GM12878 (cell line): ENCODE results near the gene SCMH1.

ENCODE experiments used
- ATF7 ChIP-seq: fragments of 450-650 bp; IDR thresholded peaks from 2 replicates; pipeline ENCODE4 v1.6.1; 2016; ENCODE audit warnings: low read depth, mild to moderate bottlenecking
- EGR1 ChIP-seq, 2 experiments: IDR thresholded peaks; 1 replicate in 1 of 2; 2 replicates in 1 of 2; pipeline ENCODE4 v1.6.1; 2011 to 2012; ENCODE audit warnings: low read depth in 2 of 2, low read length in 2 of 2, borderline replicate concordance in 1 of 2, mild to moderate bottlenecking in 1 of 2, moderate library complexity in 1 of 2
- RAD51 ChIP-seq: fragments of 450-650 bp; IDR thresholded peaks from 2 replicates; pipeline ENCODE4 v1.6.1; 2016; ENCODE audit warnings: moderate library complexity, mild to moderate bottlenecking, inconsistent platforms
- TCF12 ChIP-seq: IDR thresholded peaks from 2 replicates; pipeline ENCODE4 v1.6.1; 2011; ENCODE audit warnings: low read depth, mild to moderate bottlenecking, low read length
- TF ChIP-seq, protein P1 (sequence below), 3 experiments: IDR thresholded peaks in 2 of 3; conservative IDR thresholded peaks in 1 of 3; 2 replicates each; pipeline ENCODE4 v1.5.1; 2011; ENCODE audit warnings: low read depth in 3 of 3, low read length in 3 of 3, mild to moderate bottlenecking in 3 of 3, control low read depth in 2 of 3, moderate library complexity in 2 of 3, inconsistent platforms in 1 of 3, mixed read lengths in 1 of 3; ENCODE audit not compliant: control insufficient read depth in 2 of 3, insufficient read depth in 1 of 3; ENCODE audit errors: extremely low read depth in 1 of 3

- TF ChIP-seq RAD51 (no peak), EGR1 (IDR thresholded peaks at IDR 0.05; ENCODE audit: borderline replicate concordance in 1 of 2, low read depth in 2 of 2, low read length in 2 of 2) (no peak), ATF7 (no peak), TCF12 (no peak)
- TF ChIP-seq, protein P1, sequence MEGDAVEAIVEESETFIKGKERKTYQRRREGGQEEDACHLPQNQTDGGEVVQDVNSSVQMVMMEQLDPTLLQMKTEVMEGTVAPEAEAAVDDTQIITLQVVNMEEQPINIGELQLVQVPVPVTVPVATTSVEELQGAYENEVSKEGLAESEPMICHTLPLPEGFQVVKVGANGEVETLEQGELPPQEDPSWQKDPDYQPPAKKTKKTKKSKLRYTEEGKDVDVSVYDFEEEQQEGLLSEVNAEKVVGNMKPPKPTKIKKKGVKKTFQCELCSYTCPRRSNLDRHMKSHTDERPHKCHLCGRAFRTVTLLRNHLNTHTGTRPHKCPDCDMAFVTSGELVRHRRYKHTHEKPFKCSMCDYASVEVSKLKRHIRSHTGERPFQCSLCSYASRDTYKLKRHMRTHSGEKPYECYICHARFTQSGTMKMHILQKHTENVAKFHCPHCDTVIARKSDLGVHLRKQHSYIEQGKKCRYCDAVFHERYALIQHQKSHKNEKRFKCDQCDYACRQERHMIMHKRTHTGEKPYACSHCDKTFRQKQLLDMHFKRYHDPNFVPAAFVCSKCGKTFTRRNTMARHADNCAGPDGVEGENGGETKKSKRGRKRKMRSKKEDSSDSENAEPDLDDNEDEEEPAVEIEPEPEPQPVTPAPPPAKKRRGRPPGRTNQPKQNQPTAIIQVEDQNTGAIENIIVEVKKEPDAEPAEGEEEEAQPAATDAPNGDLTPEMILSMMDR (IDR thresholded peaks at IDR 0.05 in 2 of 3, conservative IDR thresholded peaks at IDR 0.05 in 1 of 3; ENCODE audit: control insufficient read depth in 2 of 3, extremely low read depth in 1 of 3, insufficient read depth in 1 of 3, low read depth in 3 of 3, low read length in 3 of 3) = no peak
Observed at GRCh38 chr1:41274752-41275545, 32.8 kb upstream of the SCMH1 start.
